ENCODE data around the gene NKX3-2.
"Not testable (repeated sequence)": the region's sequence is repeated elsewhere in the genome, so short reads cannot be mapped to it uniquely, and the experiment has no call there.

The NKX3-2 gene

DNA sequence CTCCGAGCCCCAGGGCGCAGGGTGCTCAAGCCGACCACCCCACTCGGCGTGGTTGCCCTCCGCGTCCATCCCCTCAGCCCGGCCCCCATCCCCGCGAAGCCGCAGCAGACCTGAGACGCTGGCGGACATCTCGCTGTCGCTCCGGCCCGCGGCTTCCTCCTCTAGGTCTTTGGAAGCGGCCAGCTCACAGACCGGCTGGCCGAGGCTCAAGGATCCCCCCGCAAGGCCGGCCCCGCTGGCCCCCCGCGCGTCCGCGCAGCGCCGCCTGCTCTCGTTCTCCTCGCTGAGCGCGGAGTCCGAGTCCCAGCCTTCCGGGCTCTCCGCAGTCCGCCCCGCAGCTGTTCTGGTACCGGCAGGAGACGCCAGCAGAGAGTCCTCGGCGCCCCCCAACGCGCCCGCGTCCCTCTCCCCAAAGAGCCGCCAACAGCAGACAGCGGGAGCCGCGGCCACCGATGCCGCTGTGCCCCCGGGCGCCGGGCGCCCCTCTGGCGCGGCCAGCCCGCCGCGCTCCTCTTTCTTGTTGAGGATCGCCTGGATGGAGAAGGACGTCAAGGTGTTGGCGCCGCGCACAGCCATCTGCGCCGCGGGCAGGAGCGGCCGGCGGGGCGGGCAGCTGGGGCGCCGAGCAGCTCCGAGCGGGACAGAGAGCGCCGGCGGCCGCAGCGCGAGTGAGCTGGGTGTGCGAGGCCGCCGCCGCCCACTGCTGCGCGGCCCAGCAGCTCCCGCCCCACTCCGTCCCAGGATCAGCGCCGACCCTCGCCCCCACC is at the start of gene NKX3-2:
Gene NKX3-2 (minus strand): TSS at position 670 of the 767 bp plus-strand sequence. CDS start 94 bp downstream, at position 576.
- DNase-seq (ENCODE audit: low spot score): no peak

DNA sequence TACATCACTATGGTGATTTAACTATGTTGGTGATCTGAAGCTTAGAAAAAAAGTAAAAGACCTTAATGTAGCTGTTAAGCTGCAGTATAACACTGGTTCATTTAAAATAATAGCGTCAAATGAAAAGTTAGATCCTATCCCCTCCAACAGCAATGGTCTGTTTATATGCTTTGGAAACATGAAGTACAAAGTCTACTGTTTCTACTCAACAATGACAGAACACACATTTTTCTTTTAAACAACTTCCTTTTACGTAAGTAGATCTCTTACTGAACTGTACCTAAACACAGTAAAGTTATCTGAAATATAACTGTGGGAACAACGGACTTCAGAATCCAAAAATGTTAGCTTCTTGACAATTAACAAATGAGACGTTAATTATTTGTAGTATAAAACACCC is 47.9 kb upstream of the NKX3-2 start:
- DNase-seq (ENCODE audit: low spot score): no peak

DNA sequence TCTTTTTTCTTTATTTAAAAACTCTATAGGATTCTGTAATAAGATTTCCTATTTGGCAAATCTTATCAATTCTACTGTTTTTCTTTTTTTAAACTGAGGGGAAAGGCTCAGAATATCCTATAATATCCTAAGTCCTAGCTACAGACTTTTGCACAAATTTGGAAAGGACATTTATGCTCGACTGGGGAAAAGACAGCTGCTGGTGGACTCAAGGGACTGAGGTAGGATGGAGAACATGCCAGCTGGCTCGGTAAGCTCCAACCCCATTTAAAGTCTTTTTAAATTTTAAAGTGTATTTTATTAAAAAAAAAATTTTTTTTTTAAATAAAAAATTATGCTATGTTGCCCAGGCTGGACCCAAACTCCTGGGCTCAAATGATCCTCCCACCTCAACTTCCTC is 46.5 kb upstream of the NKX3-2 start:
- DNase-seq (ENCODE audit: low spot score): no peak

DNA sequence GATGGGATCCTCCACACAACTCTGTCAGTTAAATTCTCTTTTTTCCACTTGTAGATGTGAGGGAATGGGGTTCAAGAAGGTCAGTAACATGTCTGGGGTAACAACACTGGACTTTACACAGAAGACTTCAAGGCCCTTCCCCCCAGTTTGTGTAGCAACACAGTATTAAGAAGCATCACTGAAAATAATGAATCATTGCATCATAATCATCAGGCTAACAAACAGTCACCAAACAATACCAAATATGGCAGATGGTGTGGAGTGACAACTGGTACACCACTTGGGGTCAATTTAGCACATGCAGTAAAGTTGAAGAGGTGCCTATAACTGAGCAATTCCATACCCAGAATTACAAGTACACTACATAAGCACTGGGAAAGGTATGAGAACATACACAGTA is 44.6 kb upstream of the NKX3-2 start:
- DNase-seq (ENCODE audit: low spot score): no peak

GRCh38 chr4:13584481-13584880 is 40.2 kb upstream of the NKX3-2 start:
- no peak for DNase-seq (ENCODE audit: low spot score)

- DNase-seq (ENCODE audit: low spot score): no peak
These were observed 35.7 kb upstream of the NKX3-2 start for GRCh38 chr4:13580036-13580435.

DNA sequence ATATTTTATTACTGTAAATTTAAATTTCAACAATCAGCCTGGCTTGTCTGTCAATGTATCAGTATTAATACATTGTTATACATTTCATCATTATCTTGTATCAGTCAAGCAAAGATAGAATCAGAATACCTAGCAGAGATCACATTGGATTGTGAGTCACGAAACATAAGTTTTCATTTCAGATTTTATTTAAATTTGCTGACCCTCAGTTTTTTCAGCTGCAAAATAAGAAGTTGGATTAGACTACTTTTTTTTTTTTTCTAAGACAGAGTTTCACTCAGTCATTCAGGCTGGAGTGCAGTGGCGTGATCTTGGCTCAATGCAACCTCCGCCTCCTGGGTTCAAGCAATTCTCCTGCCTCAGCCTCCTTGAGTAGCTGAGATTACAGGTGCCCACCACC is 33.4 kb upstream of the NKX3-2 start:
- DNase-seq (ENCODE audit: low spot score): no peak

GRCh38 chr4:13570916-13571315 is 26.6 kb upstream of the NKX3-2 start:
- DNase-seq (ENCODE audit: low spot score): no peak

DNA sequence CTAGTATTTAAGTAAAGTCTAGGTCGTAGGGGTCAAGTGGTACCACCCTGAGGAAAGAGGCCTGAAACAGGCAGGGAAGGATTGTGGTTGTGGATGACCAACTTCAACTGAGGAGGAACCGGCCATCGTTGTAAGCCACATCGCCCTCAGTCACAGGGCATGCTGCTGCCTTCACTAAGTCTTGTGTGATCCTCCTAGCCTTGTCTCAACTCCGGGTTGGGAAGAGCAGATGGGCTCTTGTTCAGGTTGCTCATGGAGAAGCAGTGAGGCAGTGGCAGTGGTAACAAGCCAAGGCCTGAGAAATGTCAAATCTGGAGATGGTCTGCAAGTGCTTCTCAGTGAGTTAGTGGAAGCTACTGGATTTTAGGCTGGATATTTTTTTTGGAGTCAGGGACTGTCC is 22.8 kb upstream of the NKX3-2 start:
- no peak for DNase-seq (ENCODE audit: low spot score)

DNA sequence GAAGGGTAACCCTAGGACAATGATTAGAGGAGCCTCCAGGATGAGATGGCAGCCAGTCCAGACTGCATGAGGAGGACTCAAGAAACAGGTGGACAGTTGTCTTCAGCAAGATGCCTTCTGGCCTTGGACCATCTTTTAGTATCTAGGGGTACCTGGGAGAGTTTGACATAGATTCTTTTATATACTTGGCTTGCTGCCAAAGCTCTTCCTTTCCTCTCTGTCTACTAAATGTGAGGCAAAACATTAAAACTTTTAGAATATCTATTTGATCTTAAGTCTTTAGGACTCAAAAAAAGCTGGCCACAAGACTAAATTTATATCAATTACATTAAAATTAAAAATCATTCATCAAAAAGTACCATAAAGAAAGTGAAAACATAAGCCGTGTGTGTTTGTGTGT is 18.6 kb upstream of the NKX3-2 start:
- DNase-seq (ENCODE audit: low spot score): no peak

DNA sequence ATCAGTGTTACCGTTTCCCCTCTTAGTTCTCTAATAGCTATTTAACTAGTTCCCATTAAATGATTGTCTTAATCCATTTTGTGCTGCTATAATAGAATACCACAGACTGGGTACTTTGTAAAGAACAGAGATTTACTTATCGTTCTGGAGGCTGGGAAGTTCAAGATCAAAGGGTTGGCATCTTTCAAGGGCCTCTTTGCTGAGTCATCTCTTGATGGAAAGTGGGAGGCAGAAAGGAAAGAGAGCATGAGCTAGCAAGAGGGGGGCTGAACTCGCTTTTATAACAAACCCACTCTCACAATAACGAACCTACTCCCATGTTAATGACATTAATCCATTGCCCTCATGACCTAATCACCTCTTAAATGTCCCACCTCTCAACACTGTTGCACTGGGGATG is 17.4 kb upstream of the NKX3-2 start:
- no peak for DNase-seq (ENCODE audit: low spot score)

- not testable (repeated sequence) for DNase-seq (ENCODE audit: low spot score)
These were observed 15.8 kb upstream of the NKX3-2 start for GRCh38 chr4:13560111-13560510.

DNA sequence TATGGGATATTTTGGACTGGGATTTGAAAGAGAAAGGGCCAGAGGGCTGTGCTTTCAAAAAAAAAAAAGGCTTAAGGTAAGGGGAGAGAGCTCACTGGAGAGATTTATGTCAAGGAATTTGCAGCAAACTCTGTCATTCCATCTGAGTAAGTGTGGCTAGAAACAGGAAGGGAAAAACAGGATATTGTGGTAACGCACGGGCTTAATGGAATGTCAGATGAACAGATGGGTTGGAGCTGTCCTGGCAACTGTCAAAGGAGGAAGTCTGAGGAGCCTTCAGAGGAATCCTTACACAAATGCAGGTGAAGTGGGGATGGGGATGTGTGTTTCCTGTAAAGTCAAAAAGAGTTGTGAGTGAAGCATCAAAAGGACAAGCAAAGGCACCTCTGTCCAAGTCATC is 15.1 kb upstream of the NKX3-2 start:
- no peak for DNase-seq (ENCODE audit: low spot score)

DNA sequence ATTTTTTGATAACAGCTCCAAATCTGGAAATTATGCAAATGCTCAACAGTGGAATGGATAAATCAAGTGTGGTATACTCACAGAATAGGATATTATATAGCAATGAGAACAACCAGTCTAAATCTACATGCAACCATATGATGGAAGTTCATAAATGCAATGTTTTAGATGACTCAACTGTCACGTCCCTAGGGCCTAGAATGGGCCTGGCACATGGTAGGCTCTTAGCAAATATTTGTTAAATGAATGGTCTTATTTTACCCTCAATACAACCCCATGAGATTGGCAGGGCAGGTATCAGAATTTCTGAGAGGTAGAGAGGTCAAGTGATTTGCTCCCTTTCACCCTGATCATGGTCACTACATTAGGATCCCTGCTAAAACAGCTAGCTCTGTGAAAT is 14.6 kb upstream of the NKX3-2 start:
- no peak for DNase-seq (ENCODE audit: low spot score)

DNA sequence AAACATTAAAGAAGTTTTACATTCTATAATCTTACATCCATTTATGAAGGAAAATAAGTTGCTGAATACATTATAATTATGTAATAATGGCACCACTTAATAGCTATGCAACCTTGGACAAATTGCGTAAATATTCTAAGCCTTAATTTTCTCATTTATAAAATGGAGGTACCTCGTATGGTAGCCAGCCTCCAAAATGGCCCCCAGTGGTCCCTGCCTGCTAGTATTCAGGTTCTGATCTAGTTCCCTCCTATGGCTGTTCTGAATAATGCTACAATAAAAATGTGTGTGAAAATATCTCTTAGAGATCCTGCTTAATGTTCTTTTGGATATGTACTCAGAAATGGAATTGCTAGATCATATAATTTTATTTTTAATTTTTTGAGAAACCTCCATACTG is 11.0 kb upstream of the NKX3-2 start:
- DNase-seq (ENCODE audit: low spot score): no peak

DNA sequence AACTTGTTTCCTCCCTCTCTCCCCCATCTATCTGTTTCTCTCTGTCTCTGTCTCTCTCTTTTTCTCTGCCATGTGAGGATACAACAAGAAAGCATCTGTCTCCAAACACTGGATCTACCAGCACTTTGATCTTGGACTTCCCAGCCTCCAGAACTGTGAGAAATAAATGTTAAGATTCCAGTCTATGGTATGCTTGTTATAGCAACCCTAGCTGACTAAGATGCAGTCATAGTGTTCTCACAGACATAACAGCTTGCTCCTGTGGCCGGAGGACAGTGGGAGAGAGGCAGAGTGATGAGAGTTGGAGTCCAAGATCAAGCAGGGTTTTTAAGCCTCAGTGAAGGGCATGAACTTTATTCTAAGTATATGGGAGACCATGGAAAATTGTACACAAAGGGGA is 8.8 kb upstream of the NKX3-2 start:
- no peak for DNase-seq (ENCODE audit: low spot score)

DNA sequence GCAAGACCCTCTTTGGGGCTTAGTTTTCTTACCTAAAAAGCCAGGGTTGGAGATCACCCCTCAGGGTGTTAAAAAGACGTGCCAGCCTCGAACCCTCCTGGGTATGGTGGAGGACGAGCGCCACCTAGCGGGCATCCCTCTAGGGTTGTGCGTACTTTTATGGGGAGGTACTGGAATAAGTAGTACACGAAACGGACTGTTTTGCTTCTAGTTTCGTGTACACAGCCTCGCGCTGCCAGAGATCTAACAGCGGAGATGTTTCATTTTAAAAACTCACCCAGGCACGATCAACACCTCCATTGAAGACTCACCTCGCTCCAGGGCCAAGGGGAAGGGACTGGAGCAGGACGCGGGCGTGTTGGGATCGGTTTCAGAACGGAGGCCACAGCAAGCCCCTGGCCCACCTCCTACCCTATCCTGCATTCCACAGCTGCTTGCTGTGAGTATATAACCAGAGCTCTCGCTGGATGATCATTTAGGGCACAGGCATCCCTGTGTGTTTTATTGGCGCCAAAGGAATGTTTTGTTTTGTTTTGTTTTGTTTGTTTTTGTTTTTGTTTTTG is 4.8 kb upstream of the NKX3-2 start:
- peak; percentile 80 for DNase-seq (ENCODE audit: low spot score)

GRCh38 chr4:13548059-13548983 is 4.0 kb upstream of the NKX3-2 start:
- DNase-seq (ENCODE audit: low spot score): no peak

DNA sequence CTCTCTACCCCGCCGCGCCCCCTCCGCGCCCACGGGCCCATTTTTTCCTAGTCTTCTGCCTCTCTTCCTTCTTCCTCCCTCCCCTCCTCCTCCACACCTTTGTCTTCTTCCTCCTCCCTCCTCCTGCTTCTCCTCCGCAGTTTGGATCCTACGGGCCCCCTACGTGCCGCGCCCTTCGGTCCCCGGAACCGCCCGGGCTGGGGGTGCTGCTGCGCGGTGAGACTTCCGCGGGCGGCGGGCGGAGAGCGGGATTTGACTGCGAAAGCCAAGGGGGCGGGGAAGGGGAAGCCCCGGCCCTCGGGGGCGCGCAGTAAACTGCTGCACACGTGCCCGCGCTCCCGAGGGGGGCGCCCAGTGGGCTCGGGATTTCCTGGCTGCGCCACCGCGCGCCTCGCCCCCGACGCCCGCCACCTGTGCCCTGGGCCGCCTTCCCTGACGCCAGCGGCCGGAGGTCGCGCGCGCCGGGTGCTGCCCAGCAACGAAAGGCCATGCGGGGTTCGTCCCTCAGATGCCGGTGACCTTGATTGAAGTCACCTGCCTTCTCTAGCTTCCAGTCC is 3.3 kb upstream of the NKX3-2 start:
- DNase-seq (ENCODE audit: low spot score): no peak

GRCh38 chr4:13546941-13547484 is 2.7 kb upstream of the NKX3-2 start:
- no peak for DNase-seq (ENCODE audit: low spot score)

GRCh38 chr4:13546142-13546940 is 2.0 kb upstream of the NKX3-2 start:
- DNase-seq (ENCODE audit: low spot score): no peak

Data from Ammon's horn (tissue), 1 donor.